ENCODE results near the gene NDUFAB1. TPM values are rescaled to one million over a fixed set of nuclear protein-coding genes. Genes with fewer than 3 reads are reported as not detected.

Gene NDUFAB1
- total and polyA plus RNA-seq, 12 donors, result 67.6 to 306 (median 126) TPM

- intact Hi-C loops (cut with DNase I), result no loop called here
- H3K27me3 ChIP-seq, result no peaks in the 10 kb centered on the region
- no peak for DNase-seq
- no peak for TF ChIP-seq POLR2A (IDR thresholded peaks at IDR 0.05)
- TF ChIP-seq CTCF (IDR thresholded peaks at IDR 0.05), result no peak
- H3K36me3 ChIP-seq (replicated peaks in 1 of 2), result peaks cover 0 to 46% of the 10 kb centered on the region in 2 donors
- H3K4me1 ChIP-seq (replicated peaks in 1 of 2), result peaks cover 0 to 9% of the 10 kb centered on the region in 2 donors
- 92 to 100% (median 96%) methylated on average over 2 of the region's 2 CpGs for WGBS, 4 donors
- H3K27ac ChIP-seq, result peak overlapping the region in 1 of 5 donors; percentile 3
- no peaks in the 10 kb centered on the region for H3K9me3 ChIP-seq (replicated peaks in 1 of 3)
- H3K4me3 ChIP-seq, result no peak overlapping the region
These were observed 18.6 kb downstream of the NDUFAB1 start for GRCh38 chr16:23577493-23577892.

GRCh38 chr16:23575834-23576233 is 20.3 kb downstream of the NDUFAB1 start:
- Histone ChIP-seq H3K9me3 (replicated peaks in 1 of 3) (no peaks in the 10 kb centered on the region), H3K36me3 (replicated peaks in 1 of 2) (peaks cover 0 to 47% of the 10 kb centered on the region in 2 donors), H3K27ac (no peak overlapping the region), H3K4me3 (no peak overlapping the region), H3K4me1 (replicated peaks in 1 of 2) (peaks cover 0 to 9% of the 10 kb centered on the region in 2 donors), H3K27me3 (no peaks in the 10 kb centered on the region)
- intact Hi-C loops (cut with DNase I), result no loop called here
- TF ChIP-seq CTCF (IDR thresholded peaks at IDR 0.05), result no peak
- no peak for TF ChIP-seq POLR2A (IDR thresholded peaks at IDR 0.05)
- DNase-seq, result no peak
- 94 to 97% (median 96%) methylated on average over 3 of the region's 3 CpGs for WGBS, 4 donors

GRCh38 chr16:23573817-23574216 is 22.3 kb downstream of the NDUFAB1 start:
- DNase-seq, result no peak
- WGBS, 4 donors, result 87 to 92% (median 89%) methylated on average over 5 of the region's 5 CpGs
- H3K27me3 ChIP-seq, result no peaks in the 10 kb centered on the region
- H3K4me1 ChIP-seq (replicated peaks in 1 of 2), result peaks cover 0 to 8% of the 10 kb centered on the region in 2 donors
- H3K27ac ChIP-seq, result no peak overlapping the region
- no peak for TF ChIP-seq CTCF (IDR thresholded peaks at IDR 0.05)
- no peak for TF ChIP-seq POLR2A (IDR thresholded peaks at IDR 0.05)
- H3K36me3 ChIP-seq (replicated peaks in 1 of 2), result peaks cover 0 to 52% of the 10 kb centered on the region in 2 donors
- H3K9me3 ChIP-seq (replicated peaks in 1 of 3), result no peaks in the 10 kb centered on the region
- no peak overlapping the region for H3K4me3 ChIP-seq
- intact Hi-C loops (cut with DNase I), result no loop called here

- WGBS, 4 donors, result 93 to 95% (median 93%) methylated on average over 9 of the region's 9 CpGs
- Histone ChIP-seq H3K27me3 (no peaks in the 10 kb centered on the region), H3K9me3 (replicated peaks in 1 of 3) (no peaks in the 10 kb centered on the region), H3K4me1 (replicated peaks in 1 of 2) (no peaks in the 10 kb centered on the region), H3K27ac (no peak overlapping the region), H3K36me3 (replicated peaks in 1 of 2) (peaks cover 0 to 67% of the 10 kb centered on the region in 2 donors), H3K4me3 (no peak overlapping the region)
- TF ChIP-seq POLR2A (IDR thresholded peaks at IDR 0.05) (no peak), CTCF (IDR thresholded peaks at IDR 0.05) (no peak)
- intact Hi-C loops (cut with DNase I), result no loop called here
- DNase-seq, result no peak
These were observed 23.7 kb downstream of the NDUFAB1 start for GRCh38 chr16:23572394-23572793.

All from adrenal gland (tissue), 12 donors.